Tibial nerve (tissue), 3 donors: ENCODE measurements around the gene JUND.

Experiments
- CTCF ChIP-seq, 5 experiments: fragments of 200-600 bp in 3 of 5; fragments of 450-650 bp in 2 of 5; sonication (generic) in 3 of 5; IDR thresholded peaks; one replicate each; pipeline ENCODE4 v1.5.1; 2016 to 2019; ENCODE audit warnings: antibody characterized with exemption in 5 of 5, mild to moderate bottlenecking in 3 of 5, moderate library complexity in 2 of 5
- POLR2A ChIP-seq, 2 donors: fragments of 450-650 bp; IDR thresholded peaks; one replicate each; pipeline ENCODE4 v1.6.1; 2017; ENCODE audit warnings: antibody characterized with exemption in 2 of 2, mild to moderate bottlenecking in 2 of 2, moderate library complexity in 2 of 2

GRCh38 chr19:18245297-18245696 is 36.1 kb downstream of the JUND start:
- TF ChIP-seq CTCF (IDR thresholded peaks at IDR 0.05) = no peak
- TF ChIP-seq POLR2A (IDR thresholded peaks at IDR 0.05) = no peak
